NCI-H524 treated with DMSO at 0.1 percent for 48 hours (cell line): Measurements from ENCODE around the gene LRRC74A.

Experiments
- DNase-seq: peaks from one replicate; lab custom pipeline; 2025; lab: John Stamatoyannopoulos, UW

The LRRC74A gene

GRCh38 chr14:76848879-76849278, 22.7 kb downstream of the LRRC74A start:
- DNase-seq: no peak

- no peak for DNase-seq
Measured at GRCh38 chr14:76855066-76855465, 28.9 kb downstream of the LRRC74A start.

GRCh38 chr14:76856769-76857168, 30.6 kb downstream of the LRRC74A start:
- DNase-seq: no peak

- no peak for DNase-seq
Measured at GRCh38 chr14:76861574-76862255, 35.5 kb downstream of the LRRC74A start.

- no peak for DNase-seq
Measured at GRCh38 chr14:76862546-76863282, 36.5 kb downstream of the LRRC74A start.

GRCh38 chr14:76863724-76864407, 37.7 kb downstream of the LRRC74A start:
- DNase-seq: no peak

- DNase-seq: no peak
Measured at GRCh38 chr14:76866456-76866855, 40.2 kb downstream of the LRRC74A start.

GRCh38 chr14:76867516-76868453, 41.6 kb downstream of the LRRC74A start:
- DNase-seq: no peak

- no peak for DNase-seq
Measured at GRCh38 chr14:76868454-76869170, 42.4 kb downstream of the LRRC74A start.

- DNase-seq: peak; percentile 43
Measured at GRCh38 chr14:76870166-76870565, 44.0 kb downstream of the LRRC74A start.

GRCh38 chr14:76872796-76873432, 46.7 kb downstream of the LRRC74A start:
- no peak for DNase-seq

GRCh38 chr14:76874734-76875133, 48.5 kb downstream of the LRRC74A start:
- DNase-seq: no peak

GRCh38 chr14:76876076-76876475, 49.9 kb downstream of the LRRC74A start:
- peak; percentile 66 for DNase-seq

- peak; percentile 82 for DNase-seq
Measured at GRCh38 chr14:76877871-76878270, 51.7 kb downstream of the LRRC74A start.

GRCh38 chr14:76880449-76880848, 54.2 kb downstream of the LRRC74A start:
- DNase-seq: no peak

- DNase-seq: no peak
Measured at GRCh38 chr14:76881348-76881747, 55.1 kb downstream of the LRRC74A start.

GRCh38 chr14:76882651-76883050, 56.4 kb downstream of the LRRC74A start:
- DNase-seq: no peak

GRCh38 chr14:76883447-76883846, 57.2 kb downstream of the LRRC74A start:
- no peak for DNase-seq

GRCh38 chr14:76884394-76884793, 58.2 kb downstream of the LRRC74A start:
- no peak for DNase-seq

- DNase-seq: no peak
Measured at GRCh38 chr14:76884853-76885276, 58.7 kb downstream of the LRRC74A start.

- DNase-seq: no peak
Measured at GRCh38 chr14:76887191-76887590, 61.0 kb downstream of the LRRC74A start.
